ENCODE data around the gene OPA1. TPM values are rescaled to one million over a fixed set of nuclear protein-coding genes. Genes with fewer than 3 reads are reported as not detected.

OPA1 gene
- total and polyA plus RNA-seq, 2 experiments from 2014 or later = 24.9 to 89.9 TPM

GRCh38 chr3:193737191-193737751 lies 144.3 kb downstream of the OPA1 start (continued):
- TF ChIP-seq, protein P1, sequence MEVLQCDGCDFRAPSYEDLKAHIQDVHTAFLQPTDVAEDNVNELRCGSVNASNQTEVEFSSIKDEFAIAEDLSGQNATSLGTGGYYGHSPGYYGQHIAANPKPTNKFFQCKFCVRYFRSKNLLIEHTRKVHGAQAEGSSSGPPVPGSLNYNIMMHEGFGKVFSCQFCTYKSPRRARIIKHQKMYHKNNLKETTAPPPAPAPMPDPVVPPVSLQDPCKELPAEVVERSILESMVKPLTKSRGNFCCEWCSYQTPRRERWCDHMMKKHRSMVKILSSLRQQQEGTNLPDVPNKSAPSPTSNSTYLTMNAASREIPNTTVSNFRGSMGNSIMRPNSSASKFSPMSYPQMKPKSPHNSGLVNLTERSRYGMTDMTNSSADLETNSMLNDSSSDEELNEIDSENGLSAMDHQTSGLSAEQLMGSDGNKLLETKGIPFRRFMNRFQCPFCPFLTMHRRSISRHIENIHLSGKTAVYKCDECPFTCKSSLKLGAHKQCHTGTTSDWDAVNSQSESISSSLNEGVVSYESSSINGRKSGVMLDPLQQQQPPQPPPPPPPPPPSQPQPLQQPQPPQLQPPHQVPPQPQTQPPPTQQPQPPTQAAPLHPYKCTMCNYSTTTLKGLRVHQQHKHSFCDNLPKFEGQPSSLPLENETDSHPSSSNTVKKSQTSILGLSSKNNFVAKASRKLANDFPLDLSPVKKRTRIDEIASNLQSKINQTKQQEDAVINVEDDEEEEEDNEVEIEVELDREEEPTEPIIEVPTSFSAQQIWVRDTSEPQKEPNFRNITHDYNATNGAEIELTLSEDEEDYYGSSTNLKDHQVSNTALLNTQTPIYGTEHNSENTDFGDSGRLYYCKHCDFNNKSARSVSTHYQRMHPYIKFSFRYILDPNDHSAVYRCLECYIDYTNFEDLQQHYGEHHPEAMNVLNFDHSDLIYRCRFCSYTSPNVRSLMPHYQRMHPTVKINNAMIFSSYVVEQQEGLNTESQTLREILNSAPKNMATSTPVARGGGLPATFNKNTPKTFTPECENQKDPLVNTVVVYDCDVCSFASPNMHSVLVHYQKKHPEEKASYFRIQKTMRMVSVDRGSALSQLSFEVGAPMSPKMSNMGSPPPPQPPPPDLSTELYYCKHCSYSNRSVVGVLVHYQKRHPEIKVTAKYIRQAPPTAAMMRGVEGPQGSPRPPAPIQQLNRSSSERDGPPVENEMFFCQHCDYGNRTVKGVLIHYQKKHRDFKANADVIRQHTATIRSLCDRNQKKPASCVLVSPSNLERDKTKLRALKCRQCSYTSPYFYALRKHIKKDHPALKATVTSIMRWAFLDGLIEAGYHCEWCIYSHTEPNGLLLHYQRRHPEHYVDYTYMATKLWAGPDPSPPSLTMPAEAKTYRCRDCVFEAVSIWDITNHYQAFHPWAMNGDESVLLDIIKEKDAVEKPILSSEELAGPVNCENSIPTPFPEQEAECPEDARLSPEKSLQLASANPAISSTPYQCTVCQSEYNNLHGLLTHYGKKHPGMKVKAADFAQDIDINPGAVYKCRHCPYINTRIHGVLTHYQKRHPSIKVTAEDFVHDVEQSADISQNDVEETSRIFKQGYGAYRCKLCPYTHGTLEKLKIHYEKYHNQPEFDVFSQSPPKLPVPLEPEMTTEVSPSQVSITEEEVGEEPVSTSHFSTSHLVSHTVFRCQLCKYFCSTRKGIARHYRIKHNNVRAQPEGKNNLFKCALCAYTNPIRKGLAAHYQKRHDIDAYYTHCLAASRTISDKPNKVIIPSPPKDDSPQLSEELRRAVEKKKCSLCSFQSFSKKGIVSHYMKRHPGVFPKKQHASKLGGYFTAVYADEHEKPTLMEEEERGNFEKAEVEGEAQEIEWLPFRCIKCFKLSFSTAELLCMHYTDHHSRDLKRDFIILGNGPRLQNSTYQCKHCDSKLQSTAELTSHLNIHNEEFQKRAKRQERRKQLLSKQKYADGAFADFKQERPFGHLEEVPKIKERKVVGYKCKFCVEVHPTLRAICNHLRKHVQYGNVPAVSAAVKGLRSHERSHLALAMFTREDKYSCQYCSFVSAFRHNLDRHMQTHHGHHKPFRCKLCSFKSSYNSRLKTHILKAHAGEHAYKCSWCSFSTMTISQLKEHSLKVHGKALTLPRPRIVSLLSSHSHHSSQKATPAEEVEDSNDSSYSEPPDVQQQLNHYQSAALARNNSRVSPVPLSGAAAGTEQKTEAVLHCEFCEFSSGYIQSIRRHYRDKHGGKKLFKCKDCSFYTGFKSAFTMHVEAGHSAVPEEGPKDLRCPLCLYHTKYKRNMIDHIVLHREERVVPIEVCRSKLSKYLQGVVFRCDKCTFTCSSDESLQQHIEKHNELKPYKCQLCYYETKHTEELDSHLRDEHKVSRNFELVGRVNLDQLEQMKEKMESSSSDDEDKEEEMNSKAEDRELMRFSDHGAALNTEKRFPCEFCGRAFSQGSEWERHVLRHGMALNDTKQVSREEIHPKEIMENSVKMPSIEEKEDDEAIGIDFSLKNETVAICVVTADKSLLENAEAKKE (CRISPR knock-in tag; IDR thresholded peaks at IDR 0.05) = no peak
- no peak for TF ChIP-seq ZNF114 (CRISPR knock-in tag; IDR thresholded peaks at IDR 0.05)
- no peak for TF ChIP-seq CREB1 (CRISPR knock-in tag; IDR thresholded peaks at IDR 0.05; ENCODE audit: low read depth)
- no peak for TF ChIP-seq ZNF331 (CRISPR knock-in tag; IDR thresholded peaks at IDR 0.05; ENCODE audit: low read depth)
- no peak for TF ChIP-seq NANOG (IDR thresholded peaks at IDR 0.05; ENCODE audit: borderline replicate concordance)
- TF ChIP-seq JUNB (IDR thresholded peaks at IDR 0.05; ENCODE audit: unreplicated experiment) = no peak
- no peak for TF ChIP-seq REST (IDR thresholded peaks at IDR 0.05; ENCODE audit: unreplicated experiment)
- TF ChIP-seq, protein P2, sequence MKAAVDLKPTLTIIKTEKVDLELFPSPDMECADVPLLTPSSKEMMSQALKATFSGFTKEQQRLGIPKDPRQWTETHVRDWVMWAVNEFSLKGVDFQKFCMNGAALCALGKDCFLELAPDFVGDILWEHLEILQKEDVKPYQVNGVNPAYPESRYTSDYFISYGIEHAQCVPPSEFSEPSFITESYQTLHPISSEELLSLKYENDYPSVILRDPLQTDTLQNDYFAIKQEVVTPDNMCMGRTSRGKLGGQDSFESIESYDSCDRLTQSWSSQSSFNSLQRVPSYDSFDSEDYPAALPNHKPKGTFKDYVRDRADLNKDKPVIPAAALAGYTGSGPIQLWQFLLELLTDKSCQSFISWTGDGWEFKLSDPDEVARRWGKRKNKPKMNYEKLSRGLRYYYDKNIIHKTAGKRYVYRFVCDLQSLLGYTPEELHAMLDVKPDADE (IDR thresholded peaks at IDR 0.05) = no peak

Measured in GM23338 (cell line).